ENCODE results near the gene SCAF1. TPM values are rescaled to one million over a fixed set of nuclear protein-coding genes. Genes with fewer than 3 reads are reported as not detected.

The SCAF1 gene
- polyA plus RNA-seq, 2 of the 4 experiments (the other 2 are of a cell fraction): 4.0 to 47.9 TPM

- peak within 1 kb of the TSS; percentile 79 to 86 for H3K27ac ChIP-seq
- ATAC-seq (peak; percentile 75 to 87), DNase-seq (ENCODE audit: low read depth in 1 of 2, low spot score in 1 of 2) (peak; percentile 96 to 98), FAIRE-seq (peak; percentile 94)
- H3K9me3 ChIP-seq: no peaks in the 10 kb centered on the region
- ChIA-PET POLR2A (interaction anchor here (0.6 to 2.6 kb wide), 6 partner anchors 10 to 212 kb away, joined by 4 to 41 read pairs (median 12); partner anchors contain the start of genes ALDH16A1, AP2A1, PRMT1 and RRAS), CTCF (interaction anchor here (0.7 to 21.2 kb wide), 4 partner anchors 9 to 95 kb away, joined by 4 to 326 read pairs (median 62); partner anchors contain the start of genes PRMT1, RRAS and SCAF1)
- peak within 1 kb of the TSS; percentile 91 for H3K4me2 ChIP-seq
- H3K4me1 ChIP-seq: peaks cover 14% of the 10 kb centered on the region
- peak within 1 kb of the TSS; percentile 65 for H3K4me3 ChIP-seq
- 1% methylated on average over 44 of the region's 50 CpGs for WGBS (ENCODE audit: missing lambda C conversion rate)
- no peak for TF ChIP-seq CBX8 (IDR thresholded peaks at IDR 0.05)
- TF ChIP-seq BCL3 (IDR thresholded peaks at IDR 0.05): peak; percentile 68; the same call in 1 of the 3 replicates
- TF ChIP-seq ZSCAN20 (CRISPR knock-in tag; IDR thresholded peaks at IDR 0.05): no peak
- no peak for TF ChIP-seq MAFK (IDR thresholded peaks at IDR 0.05; ENCODE audit: partially characterized antibody)
- TF ChIP-seq NR3C1 (IDR thresholded peaks at IDR 0.05): no peak
- no peak for TF ChIP-seq RNF2 (IDR thresholded peaks at IDR 0.05; ENCODE audit: borderline replicate concordance, low read depth)
- TF ChIP-seq HMGXB4 (CRISPR knock-in tag; IDR thresholded peaks at IDR 0.05; ENCODE audit: borderline replicate concordance): no peak
- TF ChIP-seq TP53 (CRISPR knock-in tag; IDR thresholded peaks at IDR 0.05): no peak
- TF ChIP-seq TFCP2L1 (CRISPR knock-in tag; IDR thresholded peaks at IDR 0.05): no peak
- TF ChIP-seq HOXA7 (CRISPR knock-in tag; IDR thresholded peaks at IDR 0.05): no peak
- TF ChIP-seq NPAS2 (CRISPR knock-in tag; IDR thresholded peaks at IDR 0.05; ENCODE audit: borderline replicate concordance): no peak
- no peak for TF ChIP-seq ESRRA (IDR thresholded peaks at IDR 0.05; ENCODE audit: borderline replicate concordance, low read length)
- TF ChIP-seq, protein P1, sequence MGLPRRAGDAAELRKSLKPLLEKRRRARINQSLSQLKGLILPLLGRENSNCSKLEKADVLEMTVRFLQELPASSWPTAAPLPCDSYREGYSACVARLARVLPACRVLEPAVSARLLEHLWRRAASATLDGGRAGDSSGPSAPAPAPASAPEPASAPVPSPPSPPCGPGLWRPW (IDR thresholded peaks at IDR 0.05): no peak
- TF ChIP-seq, protein P2, sequence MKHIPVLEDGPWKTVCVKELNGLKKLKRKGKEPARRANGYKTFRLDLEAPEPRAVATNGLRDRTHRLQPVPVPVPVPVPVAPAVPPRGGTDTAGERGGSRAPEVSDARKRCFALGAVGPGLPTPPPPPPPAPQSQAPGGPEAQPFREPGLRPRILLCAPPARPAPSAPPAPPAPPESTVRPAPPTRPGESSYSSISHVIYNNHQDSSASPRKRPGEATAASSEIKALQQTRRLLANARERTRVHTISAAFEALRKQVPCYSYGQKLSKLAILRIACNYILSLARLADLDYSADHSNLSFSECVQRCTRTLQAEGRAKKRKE (CRISPR knock-in tag; IDR thresholded peaks at IDR 0.05; ENCODE audit: low read depth): no peak
- no peak for TF ChIP-seq KDM5A (IDR thresholded peaks at IDR 0.05)
- peak; percentile 38; the same call in 1 of the 2 replicates for TF ChIP-seq USF2 (IDR thresholded peaks at IDR 0.05)
- no peak for TF ChIP-seq HOXB5 (CRISPR knock-in tag; IDR thresholded peaks at IDR 0.05)
- peak; percentile 96 for TF ChIP-seq ZFP36 (IDR thresholded peaks at IDR 0.05; ENCODE audit: borderline replicate concordance, partially characterized antibody)
- TF ChIP-seq EP300 (IDR thresholded peaks at IDR 0.05): peak in 1 of 2 experiments; percentile 19; a peak in 1 of 5 replicates
- no peak for TF ChIP-seq CBX2 (IDR thresholded peaks at IDR 0.05; ENCODE audit: borderline replicate concordance, low read depth)
- TF ChIP-seq JUN (IDR thresholded peaks at IDR 0.05): peak in 1 of 2 experiments; percentile 83; a peak in 3 of 5 replicates
- no peak for TF ChIP-seq RCOR1 (IDR thresholded peaks at IDR 0.05; ENCODE audit: low read depth, low read length)
- TF ChIP-seq MAX (IDR thresholded peaks at IDR 0.05): peak; percentile 23; the same call in 1 of the 2 replicates
- no peak for TF ChIP-seq NFE2L2 (conservative IDR thresholded peaks at IDR 0.05; ENCODE audit: low read length)
- no peak for TF ChIP-seq CHD2 (IDR thresholded peaks at IDR 0.05; ENCODE audit: low read length, partially characterized antibody)
- TF ChIP-seq MYC (IDR thresholded peaks at IDR 0.05; ENCODE audit: borderline replicate concordance, low read length): no peak
- no peak for TF ChIP-seq HEYL (CRISPR knock-in tag; IDR thresholded peaks at IDR 0.05)
- peak; percentile 45 for TF ChIP-seq POLR2A (IDR thresholded peaks at IDR 0.05; ENCODE audit: low read length)
- no peak for TF ChIP-seq KDM1A (IDR thresholded peaks at IDR 0.05; ENCODE audit: low read depth)
- TF ChIP-seq RARB (CRISPR knock-in tag; IDR thresholded peaks at IDR 0.05): no peak
- TF ChIP-seq, protein P3, sequence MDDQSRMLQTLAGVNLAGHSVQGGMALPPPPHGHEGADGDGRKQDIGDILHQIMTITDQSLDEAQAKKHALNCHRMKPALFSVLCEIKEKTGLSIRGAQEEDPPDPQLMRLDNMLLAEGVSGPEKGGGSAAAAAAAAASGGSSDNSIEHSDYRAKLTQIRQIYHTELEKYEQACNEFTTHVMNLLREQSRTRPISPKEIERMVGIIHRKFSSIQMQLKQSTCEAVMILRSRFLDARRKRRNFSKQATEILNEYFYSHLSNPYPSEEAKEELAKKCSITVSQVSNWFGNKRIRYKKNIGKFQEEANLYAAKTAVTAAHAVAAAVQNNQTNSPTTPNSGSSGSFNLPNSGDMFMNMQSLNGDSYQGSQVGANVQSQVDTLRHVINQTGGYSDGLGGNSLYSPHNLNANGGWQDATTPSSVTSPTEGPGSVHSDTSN (IDR thresholded peaks at IDR 0.05): 0 out of 2 replicates have a peak, but pooled peaks have one; percentile 2
- no peak for TF ChIP-seq CEBPB (IDR thresholded peaks at IDR 0.05)
- TF ChIP-seq FOXS1 (CRISPR knock-in tag; IDR thresholded peaks at IDR 0.05): no peak
- TF ChIP-seq SMC3 (IDR thresholded peaks at IDR 0.05): no peak
- TF ChIP-seq PHF8 (IDR thresholded peaks at IDR 0.05; ENCODE audit: borderline replicate concordance, low read depth): peak; percentile 58; the same call in 1 of the 2 replicates
- TF ChIP-seq HOXB13 (CRISPR knock-in tag; IDR thresholded peaks at IDR 0.05; ENCODE audit: low read depth): no peak
Observed at GRCh38 chr19:49665351-49666119, 23.5 kb downstream of the SCAF1 start, which contains the start of the genes BCL2L12 and IRF3. Gene BCL2L12, plus strand, starts transcription at chr19:49665933. Its CDS starts 760 bp downstream, at chr19:49666693. Gene IRF3, minus strand, starts transcription at chr19:49665857. Its CDS starts 1,019 bp downstream, at chr19:49664838.
